CD14-positive monocyte (primary cell): ENCODE measurements around the gene SMARCD2. TPM values are rescaled to one million over a fixed set of nuclear protein-coding genes. Genes with fewer than 3 reads are reported as not detected.
A peak's percentile ranks its signal among the peaks of the same experiment; 100 is the strongest.

Experiments used
- DNase-seq, 3 donors: peaks; one replicate each; pipeline ENCODE4 v3.0.0-alpha.2; 2011 to 2022
- H2AFZ ChIP-seq: 2 replicates; pipeline ENCODE4 v1.6.0; 2012; ENCODE audit warnings: mild to moderate bottlenecking, low read depth, low read length, inconsistent platforms; ENCODE audit not compliant: insufficient read depth, poor library complexity, severe bottlenecking
- H3K27ac ChIP-seq, 2 donors: 1 replicate in 1 of 2; 2 replicates in 1 of 2; pipeline ENCODE4 v1.5.1; 2012 to 2013; ENCODE audit warnings: low read length in 2 of 2, control low read depth in 1 of 2, inconsistent platforms in 1 of 2, low read depth in 1 of 2, mild to moderate bottlenecking in 1 of 2
- H3K27me3 ChIP-seq, 2 donors: one replicate each; pipeline versions ENCODE4 v1.6.0 to v1.6.1; 2011 to 2013; ENCODE audit warnings: low read length in 2 of 2; ENCODE audit not compliant: control insufficient read depth in 2 of 2, insufficient read depth in 2 of 2
- H3K36me3 ChIP-seq, 2 donors: replicated peaks in 1 of 2; 1 replicate in 1 of 2; 2 replicates in 1 of 2; pipeline versions ENCODE4 v1.5.1 to v1.6.1; 2012 to 2013; ENCODE audit warnings: low read length in 2 of 2, control low read depth in 1 of 2, inconsistent platforms in 1 of 2, mild to moderate bottlenecking in 1 of 2; ENCODE audit not compliant: insufficient read depth in 2 of 2, control insufficient read depth in 1 of 2
- H3K4me1 ChIP-seq, 2 donors: 1 replicate in 1 of 2; 2 replicates in 1 of 2; pipeline versions ENCODE4 v1.5.1 to v1.6.1; 2012 to 2013; ENCODE audit warnings: low read length in 2 of 2, control low read depth in 1 of 2, inconsistent platforms in 1 of 2, mild to moderate bottlenecking in 1 of 2, moderate library complexity in 1 of 2; ENCODE audit not compliant: insufficient read depth in 2 of 2, control insufficient read depth in 1 of 2
- H3K4me2 ChIP-seq: replicated peaks from 2 replicates; pipeline ENCODE3; 2012; ENCODE audit warnings: low read length, moderate library complexity, mild to moderate bottlenecking; ENCODE audit not compliant: poor library complexity, severe bottlenecking; ENCODE audit errors: extremely low read depth
- H3K4me3 ChIP-seq, 3 experiments: fragments of 200-600 bp in 1 of 3; sonication (generic) in 1 of 3; replicated peaks in 1 of 3; 1 replicate in 2 of 3; 2 replicates in 1 of 3; pipeline ENCODE4 v1.5.1; 2011 to 2013; ENCODE audit warnings: low read length in 3 of 3, mild to moderate bottlenecking in 3 of 3, control low read depth in 2 of 3, low read depth in 2 of 3, inconsistent platforms in 1 of 3, moderate library complexity in 1 of 3
- H3K79me2 ChIP-seq: 2 replicates; pipeline ENCODE4 v1.6.0; 2012; ENCODE audit warnings: mild to moderate bottlenecking, control low read depth, inconsistent platforms, low read length, moderate library complexity; ENCODE audit not compliant: insufficient read depth
- H3K9ac ChIP-seq: 2 replicates; pipeline ENCODE4 v1.6.0; 2017; ENCODE audit warnings: low read length, mild to moderate bottlenecking; ENCODE audit not compliant: insufficient read depth, poor library complexity, severe bottlenecking
- H3K9me3 ChIP-seq, 2 donors: replicated peaks in 1 of 2; 1 replicate in 1 of 2; 2 replicates in 1 of 2; pipeline versions ENCODE4 v1.5.1 to v1.6.1; 2012 to 2013; ENCODE audit warnings: low read length in 2 of 2, control low read depth in 1 of 2; ENCODE audit not compliant: control insufficient read depth in 1 of 2, insufficient read depth in 1 of 2
- H4K20me1 ChIP-seq: 2 replicates; pipeline ENCODE4 v1.6.0; 2012; ENCODE audit warnings: mild to moderate bottlenecking, low read length, control low read depth, moderate library complexity; ENCODE audit not compliant: insufficient read depth
- H3K27ac Mint-ChIP-seq, 7 donors: one replicate each; pipeline ENCODE4 v1.8.0; 2020; ENCODE audit warnings: mild to moderate bottlenecking in 7 of 7, mixed read lengths in 7 of 7, moderate library complexity in 6 of 7, inconsistent platforms in 2 of 7
- H3K27me3 Mint-ChIP-seq, 3 donors: one replicate each; pipeline ENCODE4 v1.8.0; 2021 to 2022; ENCODE audit warnings: low read depth in 3 of 3, mild to moderate bottlenecking in 3 of 3, mixed read lengths in 3 of 3, moderate library complexity in 3 of 3, inconsistent platforms in 1 of 3
- H3K36me3 Mint-ChIP-seq, 2 donors: one replicate each; pipeline ENCODE4 v1.8.0; 2020; ENCODE audit warnings: mixed read lengths in 2 of 2, inconsistent platforms in 1 of 2, mild to moderate bottlenecking in 1 of 2
- H3K4me1 Mint-ChIP-seq: one replicate; pipeline ENCODE4 v1.8.0; 2020; ENCODE audit warnings: mild to moderate bottlenecking, mixed read lengths
- H3K4me3 Mint-ChIP-seq, 2 donors: one replicate each; pipeline ENCODE4 v1.8.0; 2020; ENCODE audit warnings: mild to moderate bottlenecking in 2 of 2, mixed read lengths in 2 of 2, moderate library complexity in 1 of 2
- H3K9me3 Mint-ChIP-seq, 7 donors: one replicate each; pipeline ENCODE4 v1.8.0; 2020 to 2022; ENCODE audit warnings: mixed read lengths in 7 of 7, mild to moderate bottlenecking in 6 of 7, moderate library complexity in 6 of 7, inconsistent platforms in 2 of 7
- CTCF ChIP-seq: fragments of 200-600 bp; IDR thresholded peaks from one replicate; pipeline ENCODE4 v1.8.0; 2022; ENCODE audit warnings: antibody characterized with exemption, mild to moderate bottlenecking
- WGBS: methylation state at CpG from one replicate; pipeline ENCODE4 v1.1.5; 2013; ENCODE audit warnings: missing lambda C conversion rate; ENCODE audit not compliant: insufficient coverage; 5-methylcytosine and 5-hydroxymethylcytosine counted together
- intact Hi-C, 2 donors: fragments of 100-400 bp; cut with micrococcal nuclease; formaldehyde crosslinking; loops; one replicate each; pipeline versions ENCODE4 v1.15.0 to v1.15.1; 2023
- polyA plus RNA-seq, 3 donors: library from polyadenylated mRNA; depleted of rRNA in 1 of 3; unstranded in 2 of 3; stranded (reverse) in 1 of 3; fragments of 300-500 nt in 2 of 3; fragments of >200 nt in 1 of 3; fragmentation: Illumina TruSeq in 2 of 3; gene quantifications; 1 replicate in 2 of 3; 2 replicates in 1 of 3; pipeline ENCODE4 v1.2.3, GENCODE V29; 2012 to 2021

SMARCD2 gene
- polyA plus RNA-seq, 3 donors, result 60.2 to 77.9 (median 64.0) TPM

- Mint-ChIP-seq H3K27me3 (peaks cover 4 to 10% (median 5%) of the 10 kb centered on the region in 3 donors), H3K9me3 (peaks cover 3 to 14% (median 10%) of the 10 kb centered on the region in 7 donors), H3K27ac (peak overlapping the region; percentile 89 to 100 (median 99)), H3K4me1 (peaks cover 12% of the 10 kb centered on the region), H3K36me3 (peaks cover 0 to 11% of the 10 kb centered on the region in 2 donors), H3K4me3 (peak overlapping the region; percentile 68 to 96)
- Histone ChIP-seq H3K79me2 (no peaks in the 10 kb centered on the region), H3K9ac (peak overlapping the region; percentile 49), H3K4me3 (peak overlapping the region in 2 of 3 experiments; percentile 26 to 49), H2AFZ (peak overlapping the region; percentile 76), H3K36me3 (no peaks in the 10 kb centered on the region), H3K27ac (peak overlapping the region; percentile 45 to 65), H3K4me1 (peaks cover 8 to 11% of the 10 kb centered on the region in 2 donors), H3K9me3 (peaks cover 0 to 6% of the 10 kb centered on the region in 2 donors), H3K27me3 (no peaks in the 10 kb centered on the region), H3K4me2 (peak overlapping the region; percentile 60), H4K20me1 (no peaks in the 10 kb centered on the region)
- TF ChIP-seq CTCF, result peak; percentile 80
- WGBS, result 22% methylated on average over 82 of the region's 82 CpGs
- peak; percentile 93 to 94 (median 94) for DNase-seq
- intact Hi-C loops, result no loop called here
Measured at GRCh38 chr17:63848834-63849689, 6.6 kb upstream of the SMARCD2 start.

- no peak overlapping the region for H3K4me3 Mint-ChIP-seq
- Histone ChIP-seq H3K27ac (no peak overlapping the region), H3K27me3 (no peaks in the 10 kb centered on the region), H3K79me2 (no peaks in the 10 kb centered on the region), H4K20me1 (no peaks in the 10 kb centered on the region), H3K9me3 (peaks cover 0 to 6% of the 10 kb centered on the region in 2 donors), H3K4me2 (no peak overlapping the region), H3K9ac (no peak overlapping the region), H3K4me3 (no peak overlapping the region), H2AFZ (no peak overlapping the region), H3K4me1 (peaks cover 18% of the 10 kb centered on the region in 2 donors), H3K36me3 (no peaks in the 10 kb centered on the region)
- peaks cover 4 to 7% (median 5%) of the 10 kb centered on the region in 3 donors for H3K27me3 Mint-ChIP-seq
- 50% methylated on average over 2 of the region's 3 CpGs for WGBS
- peak overlapping the region in 1 of 7 donors; percentile 53 for H3K27ac Mint-ChIP-seq
- no peak for DNase-seq
- H3K9me3 Mint-ChIP-seq, result peaks cover 3 to 14% (median 10%) of the 10 kb centered on the region in 7 donors
- no peak for TF ChIP-seq CTCF
- intact Hi-C loops, result no loop called here
- H3K4me1 Mint-ChIP-seq, result peaks cover 22% of the 10 kb centered on the region
- H3K36me3 Mint-ChIP-seq, result peaks cover 0 to 11% of the 10 kb centered on the region in 2 donors
Measured at GRCh38 chr17:63847525-63848249, 5.2 kb upstream of the SMARCD2 start.
